CD4-positive, alpha-beta T cell (primary cell): Measurements from ENCODE around the gene CCR9. TPM values are rescaled to one million over a fixed set of nuclear protein-coding genes. Genes with fewer than 3 reads are reported as not detected.

Experiments
- ATAC-seq: fragments of 200-7000 bp; cut with Tn5 transposase; one replicate; pipeline ENCODE4 v1.10.0; 2022; ENCODE audit warnings: mild to moderate bottlenecking; ENCODE audit not compliant: poor library complexity
- CTCF ChIA-PET: fragments of 350-600 bp; sonication (Branson Sonifier 250); formaldehyde crosslinking; loops from one replicate; lab custom pipeline; 2021; ENCODE audit warnings: antibody characterized with exemption, inconsistent platforms; lab: Charles Lee
- POLR2A ChIA-PET: fragments of 350-600 bp; sonication (Branson Sonifier 250); formaldehyde crosslinking; loops from one replicate; lab custom pipeline; 2021; ENCODE audit warnings: antibody characterized with exemption, inconsistent platforms; lab: Charles Lee
- DNase-seq, 14 experiments: peaks; one replicate each; pipeline ENCODE4 v3.0.0-alpha.2; 2013 to 2020; ENCODE audit warnings: mixed read lengths in 2 of 14
- H3K27ac ChIP-seq, 2 donors: one replicate each; pipeline versions ENCODE4 v1.5.1 to v1.7.0; 2013; ENCODE audit warnings: low read length in 2 of 2, low read depth in 1 of 2, mild to moderate bottlenecking in 1 of 2
- H3K27me3 ChIP-seq, 2 experiments: 1 replicate in 1 of 2; 2 replicates in 1 of 2; pipeline versions ENCODE4 v1.6.1 to v1.7.0; 2013; ENCODE audit warnings: low read length in 2 of 2, control low read depth in 1 of 2, mild to moderate bottlenecking in 1 of 2, moderate library complexity in 1 of 2; ENCODE audit not compliant: insufficient read depth in 2 of 2, control insufficient read depth in 1 of 2
- H3K36me3 ChIP-seq: one replicate; pipeline ENCODE4 v1.6.1; 2013; ENCODE audit warnings: low read length, control low read depth; ENCODE audit not compliant: insufficient read depth
- H3K4me1 ChIP-seq: one replicate; pipeline ENCODE4 v1.6.1; 2013; ENCODE audit warnings: low read length, control low read depth; ENCODE audit not compliant: insufficient read depth
- H3K4me3 ChIP-seq: one replicate; pipeline ENCODE4 v1.5.1; 2013; ENCODE audit warnings: mild to moderate bottlenecking, low read length, moderate library complexity
- H3K9me3 ChIP-seq, 2 experiments: 1 replicate in 1 of 2; 2 replicates in 1 of 2; pipeline versions ENCODE4 v1.6.1 to v1.7.0; 2013; ENCODE audit warnings: low read length in 2 of 2, mild to moderate bottlenecking in 2 of 2, control low read depth in 1 of 2, moderate library complexity in 1 of 2; ENCODE audit not compliant: control insufficient read depth in 1 of 2, insufficient read depth in 1 of 2
- H3K27ac Mint-ChIP-seq: one replicate; pipeline ENCODE4 v1.8.0; 2020; ENCODE audit warnings: mixed read lengths
- H3K27me3 Mint-ChIP-seq: one replicate; pipeline ENCODE4 v1.8.0; 2021; ENCODE audit warnings: mixed read lengths
- H3K36me3 Mint-ChIP-seq: one replicate; pipeline ENCODE4 v1.8.0; 2021; ENCODE audit warnings: low read depth, mixed read lengths
- H3K4me1 Mint-ChIP-seq: one replicate; pipeline ENCODE4 v1.8.0; 2021; ENCODE audit warnings: low read depth, mixed read lengths
- H3K4me3 Mint-ChIP-seq: one replicate; pipeline ENCODE4 v1.8.0; 2020; ENCODE audit warnings: mild to moderate bottlenecking, mixed read lengths
- H3K9me3 Mint-ChIP-seq: one replicate; pipeline ENCODE4 v1.8.0; 2020; ENCODE audit warnings: mixed read lengths
- CTCF ChIP-seq: fragments of 200-600 bp; IDR thresholded peaks from one replicate; pipeline ENCODE4 v1.8.0; 2022; ENCODE audit warnings: antibody characterized with exemption, mild to moderate bottlenecking
- intact Hi-C, 2 experiments: fragments of 100-400 bp; cut with DNase I in 1 of 2; cut with micrococcal nuclease in 1 of 2; formaldehyde crosslinking; loops; one replicate each; pipeline versions ENCODE4 v1.15.1 to v1.9.0; 2023 to 2025; cut with DNase I, micrococcal nuclease
- total RNA-seq, 174 experiments: library from RNA in 2 of 174; stranded (reverse) in 2 of 174; gene quantifications; one replicate each; pipeline ENCODE4 v1.2.3 and lab custom pipeline; 2021 to 2026

The CCR9 gene
- total RNA-seq, 2 experiments from 2014 or later: 6.5 to 7.4 TPM

GRCh38 chr3:45949432-45949831, 63.1 kb downstream of the CCR9 start:
- intact Hi-C loops: loop anchor here in 1 of 2 experiments (5.0 kb wide), 1 partner anchor 43 kb away; no protein-coding TSS in a partner anchor
- Mint-ChIP-seq H3K36me3 (peaks cover 98% of the 10 kb centered on the region), H3K4me3 (no peak overlapping the region), H3K4me1 (peaks cover 74% of the 10 kb centered on the region), H3K27ac (peak overlapping the region; percentile 80), H3K9me3 (no peaks in the 10 kb centered on the region), H3K27me3 (no peaks in the 10 kb centered on the region)
- H3K27ac ChIP-seq: peak overlapping the region in 1 of 2 donors; percentile 79
- no peaks in the 10 kb centered on the region for H3K9me3 ChIP-seq
- H3K4me1 ChIP-seq: peaks cover 82% of the 10 kb centered on the region
- no peak for TF ChIP-seq CTCF
- peaks cover 81% of the 10 kb centered on the region for H3K36me3 ChIP-seq
- H3K27me3 ChIP-seq: no peaks in the 10 kb centered on the region
- ChIA-PET POLR2A (no interaction called here), CTCF (no interaction called here)
- DNase-seq (no peak), ATAC-seq (no peak)
- H3K4me3 ChIP-seq: no peak overlapping the region

GRCh38 chr3:45950131-45950530, 63.8 kb downstream of the CCR9 start:
- Histone ChIP-seq H3K4me1 (peaks cover 81% of the 10 kb centered on the region), H3K27me3 (no peaks in the 10 kb centered on the region), H3K27ac (peak overlapping the region in 1 of 2 donors; percentile 79), H3K36me3 (peaks cover 87% of the 10 kb centered on the region), H3K4me3 (no peak overlapping the region), H3K9me3 (no peaks in the 10 kb centered on the region)
- H3K27ac Mint-ChIP-seq: peak overlapping the region; percentile 80
- DNase-seq: no peak
- POLR2A ChIA-PET: interaction anchor here (0.9 to 1.7 kb wide), 9 partner anchors 11 to 118 kb away, joined by 3 to 9 read pairs (median 4); partner anchors contain the start of gene FYCO1
- H3K36me3 Mint-ChIP-seq: peaks cover 98% of the 10 kb centered on the region
- no peak overlapping the region for H3K4me3 Mint-ChIP-seq
- H3K27me3 Mint-ChIP-seq: no peaks in the 10 kb centered on the region
- CTCF ChIA-PET: interaction anchor here (0.9 to 1.3 kb wide), 3 partner anchors 10 to 15 kb away, joined by 3 to 9 read pairs (median 3); no protein-coding TSS in a partner anchor
- intact Hi-C loops: loop anchor here in 1 of 2 experiments (5.0 kb wide), 1 partner anchor 42 kb away; no protein-coding TSS in a partner anchor
- H3K4me1 Mint-ChIP-seq: peaks cover 67% of the 10 kb centered on the region
- H3K9me3 Mint-ChIP-seq: no peaks in the 10 kb centered on the region
- TF ChIP-seq CTCF: no peak
- ATAC-seq: no peak

- intact Hi-C loops: loop anchor here in 1 of 2 experiments (5.0 kb wide), 1 partner anchor 41 kb away; no protein-coding TSS in a partner anchor
- H3K36me3 ChIP-seq: peaks cover 92% of the 10 kb centered on the region
- DNase-seq: peak in 10 of 14 experiments; percentile 20 to 80 (median 34)
- TF ChIP-seq CTCF: no peak
- peak overlapping the region in 1 of 2 donors; percentile 79 for H3K27ac ChIP-seq
- H3K27me3 ChIP-seq: no peaks in the 10 kb centered on the region
- POLR2A ChIA-PET: interaction anchor here (0.7 to 1.7 kb wide), 12 partner anchors 11 to 117 kb away, joined by 3 to 9 read pairs (median 4); partner anchors contain the start of gene FYCO1
- peak; percentile 84 for ATAC-seq
- peaks cover 59% of the 10 kb centered on the region for H3K4me1 Mint-ChIP-seq
- H3K9me3 Mint-ChIP-seq: no peaks in the 10 kb centered on the region
- H3K4me1 ChIP-seq: peaks cover 73% of the 10 kb centered on the region
- no peaks in the 10 kb centered on the region for H3K27me3 Mint-ChIP-seq
- CTCF ChIA-PET: interaction anchor here (0.9 to 2.6 kb wide), 4 partner anchors 10 to 128 kb away, joined by 3 to 9 read pairs (median 6); no protein-coding TSS in a partner anchor
- H3K4me3 Mint-ChIP-seq: no peak overlapping the region
- no peaks in the 10 kb centered on the region for H3K9me3 ChIP-seq
- no peak overlapping the region for H3K4me3 ChIP-seq
- peaks cover 98% of the 10 kb centered on the region for H3K36me3 Mint-ChIP-seq
- peak overlapping the region; percentile 80 for H3K27ac Mint-ChIP-seq
Observed at GRCh38 chr3:45950686-45951600, 64.6 kb downstream of the CCR9 start.
